Mammary epithelial cell (primary cell): ENCODE data around the gene CHDH.

Source experiments
- CTCF ChIP-seq, 2 donors: IDR thresholded peaks in 1 of 2; conservative IDR thresholded peaks in 1 of 2; 2 replicates each; pipeline ENCODE4 v1.5.1; 2011 to 2012; ENCODE audit warnings: inconsistent platforms in 2 of 2, low read length in 2 of 2, mild to moderate bottlenecking in 2 of 2, control low read depth in 1 of 2, low read depth in 1 of 2; ENCODE audit not compliant: insufficient read depth in 1 of 2; ENCODE audit errors: extremely low read depth in 1 of 2
- EZH2 ChIP-seq: IDR thresholded peaks from 2 replicates; pipeline ENCODE4 v1.6.1; 2012; ENCODE audit warnings: low read length, inconsistent platforms, borderline replicate concordance

GRCh38 chr3:53890726-53891475, 44.7 kb upstream of the CHDH start:
- no peak for TF ChIP-seq CTCF (conservative IDR thresholded peaks at IDR 0.05 in 1 of 2, IDR thresholded peaks at IDR 0.05 in 1 of 2; ENCODE audit: extremely low read depth in 1 of 2, insufficient read depth in 1 of 2, low read depth in 1 of 2, low read length in 2 of 2)
- TF ChIP-seq EZH2, result no peak
